Measurements from ENCODE around the gene TMEM35B.
"Not testable (repeated sequence)": the region's sequence is repeated elsewhere in the genome, so short reads cannot be mapped to it uniquely, and the experiment has no call there.

Gene TMEM35B

DNA sequence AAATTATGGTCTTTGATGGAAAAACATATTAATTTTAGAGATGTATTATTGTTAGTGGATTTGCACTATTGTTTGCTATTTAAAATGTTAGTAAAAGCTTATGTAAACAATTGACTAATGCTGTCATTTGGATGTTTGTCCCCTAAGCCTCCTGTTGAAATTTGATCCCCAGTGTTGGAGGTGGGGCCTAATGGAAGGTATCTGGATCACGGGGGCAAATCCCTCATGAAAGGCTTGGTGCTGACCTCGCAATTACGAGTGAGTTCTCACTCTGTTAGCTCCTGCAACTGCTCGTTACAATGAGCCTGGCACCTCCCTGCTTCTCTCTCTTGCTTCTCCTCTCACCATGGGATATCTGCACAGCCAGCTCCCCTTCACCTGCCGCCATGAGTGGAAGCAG is 14.3 kb downstream of the TMEM35B start:
- TF ChIP-seq CTCF (IDR thresholded peaks at IDR 0.05), result no peak
- no peak overlapping the region for H3K4me3 ChIP-seq
- no peak for DNase-seq (ENCODE audit: low spot score)
- H3K27ac ChIP-seq, result no peak overlapping the region

- no peak overlapping the region for H3K27ac ChIP-seq
- DNase-seq (ENCODE audit: low spot score), result no peak
- no peak for TF ChIP-seq CTCF (IDR thresholded peaks at IDR 0.05)
- H3K4me3 ChIP-seq, result no peak overlapping the region
Observed at GRCh38 chr1:34970220-34970735, 14.9 kb downstream of the TMEM35B start.

DNA sequence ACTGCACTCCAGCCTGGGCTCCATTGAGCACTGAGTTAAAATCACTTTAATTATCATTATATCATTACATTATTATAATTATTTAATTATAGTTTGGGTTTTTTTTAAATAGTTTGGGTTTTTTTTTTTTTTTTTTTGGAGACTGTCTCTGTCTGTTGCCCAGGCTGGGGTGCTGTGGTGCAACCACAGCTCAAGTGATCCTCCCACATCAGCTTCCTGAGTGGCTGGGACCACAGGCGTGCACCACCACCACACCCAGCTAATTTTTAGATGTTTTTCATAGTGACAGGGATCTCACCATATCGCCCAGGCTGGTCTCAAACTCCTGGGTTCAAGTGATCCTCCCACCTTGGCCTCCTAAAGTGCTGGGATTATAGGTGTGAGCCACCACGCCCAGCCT is 16.9 kb downstream of the TMEM35B start:
- H3K4me3 ChIP-seq; DNase-seq (ENCODE audit: low spot score); H3K27ac ChIP-seq: not testable (repeated sequence)

DNA sequence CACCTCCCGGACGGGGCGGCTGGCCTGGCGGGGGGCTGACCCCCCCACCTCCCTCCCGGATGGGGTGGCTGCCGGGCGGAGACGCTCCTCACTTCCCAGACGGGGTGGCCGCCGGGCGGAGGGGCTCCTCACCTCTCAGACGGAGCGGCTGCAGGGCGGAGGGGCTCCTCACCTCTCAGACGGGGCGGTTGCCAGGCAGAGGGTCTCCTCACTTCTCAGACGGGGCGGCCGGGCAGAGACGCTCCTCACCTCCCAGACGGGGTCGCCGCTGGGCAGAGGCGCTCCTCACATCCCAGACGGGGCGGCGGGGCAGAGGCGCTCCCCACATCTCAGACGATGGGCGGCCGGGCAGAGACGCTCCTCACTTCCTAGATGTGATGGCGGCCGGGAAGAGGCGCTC is 17.5 kb downstream of the TMEM35B start:
- DNase-seq (ENCODE audit: low spot score); H3K27ac ChIP-seq; H3K4me3 ChIP-seq: not testable (repeated sequence)

DNA sequence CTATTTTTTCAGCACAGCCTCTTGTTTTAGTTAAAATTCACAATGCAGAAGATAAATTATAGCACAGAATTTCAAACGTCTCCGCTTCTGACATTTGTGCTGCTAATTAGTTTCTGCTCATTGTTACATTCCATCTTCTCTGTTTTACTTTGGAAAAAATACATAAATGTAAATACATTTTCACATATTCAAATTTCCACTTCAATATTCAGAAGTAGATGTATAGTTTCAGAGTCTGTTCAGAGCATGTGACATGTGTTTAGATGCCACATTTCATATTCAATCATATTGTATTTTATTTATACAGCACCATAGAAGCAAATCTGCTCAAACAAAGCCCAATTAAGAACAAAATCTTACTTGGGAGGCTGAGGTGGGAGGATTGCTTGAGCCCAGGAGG is 19.6 kb downstream of the TMEM35B start:
- no peak for DNase-seq (ENCODE audit: low spot score)

DNA sequence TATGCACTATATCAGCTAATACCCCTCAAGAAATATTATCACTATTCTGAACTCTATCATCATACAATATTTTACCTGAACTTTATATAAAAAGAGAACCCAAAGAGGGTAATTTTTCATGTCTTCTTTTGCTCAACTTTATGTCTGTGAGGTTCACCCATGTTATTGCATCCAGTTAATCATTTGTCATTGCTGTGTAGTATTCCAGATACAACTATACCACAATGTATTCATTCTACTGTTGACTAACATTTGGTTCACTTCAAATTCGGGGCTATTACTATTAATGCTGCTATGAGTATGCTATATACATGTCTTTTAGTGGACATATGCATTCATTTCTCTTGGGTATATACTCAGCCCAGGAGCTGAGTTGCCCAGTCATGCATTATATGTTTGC is 34.7 kb downstream of the TMEM35B start:
- no peak overlapping the region for H3K4me3 ChIP-seq
- DNase-seq (ENCODE audit: low spot score), result no peak
- TF ChIP-seq CTCF (IDR thresholded peaks at IDR 0.05), result no peak
- no peak overlapping the region for H3K27ac ChIP-seq

More for the DNA sequence above, 19.6 kb downstream of the TMEM35B start:
- TF ChIP-seq CTCF (IDR thresholded peaks at IDR 0.05), result no peak
- no peak overlapping the region for H3K27ac ChIP-seq
- no peak overlapping the region for H3K4me3 ChIP-seq

DNA sequence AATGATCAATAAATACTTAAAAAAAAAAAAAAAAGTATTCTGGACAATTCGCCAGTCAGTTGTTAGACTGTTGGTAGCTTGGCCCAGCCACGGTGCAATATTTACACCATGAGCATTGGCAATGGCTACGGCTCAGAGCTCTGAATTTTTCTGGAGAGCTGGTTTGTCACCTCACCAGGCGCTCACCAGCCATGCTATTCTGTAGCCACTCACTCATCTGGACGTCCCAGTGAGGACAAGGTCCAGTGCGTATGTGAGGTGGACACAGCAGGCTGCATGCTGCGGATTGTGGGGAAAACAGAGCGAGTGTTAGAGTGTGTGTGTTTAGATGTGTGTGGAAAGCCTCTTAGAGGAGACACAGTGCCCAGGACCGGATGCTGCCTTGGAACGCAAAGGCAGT is 36.4 kb downstream of the TMEM35B start:
- H3K27ac ChIP-seq; H3K4me3 ChIP-seq; DNase-seq (ENCODE audit: low spot score): not testable (repeated sequence)

DNA sequence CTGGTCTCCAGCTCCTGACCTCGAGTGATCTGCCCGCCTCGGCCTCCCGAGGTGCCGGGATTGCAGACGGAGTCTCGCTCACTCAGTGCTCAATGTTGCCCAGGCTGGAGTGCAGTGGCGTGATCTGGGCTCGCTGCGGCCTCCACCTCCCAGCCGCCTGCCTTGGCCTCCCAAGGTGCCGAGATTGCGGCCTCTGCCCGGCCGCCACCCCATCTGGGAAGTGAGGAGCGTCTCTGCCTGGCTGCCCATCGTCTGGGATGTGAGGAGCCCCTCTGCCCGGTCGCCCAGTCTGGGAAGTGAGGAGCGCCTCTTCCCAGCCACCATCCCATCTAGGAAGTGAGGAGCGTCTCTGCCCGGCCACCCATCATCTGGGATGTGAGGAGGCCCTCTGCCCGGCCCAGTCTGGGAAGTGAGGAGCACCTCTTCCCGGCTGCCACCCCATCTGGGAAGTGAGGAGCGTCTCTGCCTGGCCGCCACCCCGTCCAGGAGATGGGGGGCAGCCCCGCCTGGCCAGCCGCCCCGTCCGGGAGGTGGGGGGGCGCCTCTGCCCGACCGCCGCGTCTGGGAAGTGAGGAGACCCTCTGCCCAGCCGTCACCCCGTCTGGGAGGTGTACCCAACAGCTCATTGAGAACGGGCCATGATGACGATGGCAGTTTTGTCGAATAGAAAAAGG is 37.4 kb downstream of the TMEM35B start:
- not testable (repeated sequence) for H3K4me3 ChIP-seq; DNase-seq (ENCODE audit: low spot score); H3K27ac ChIP-seq

- Histone ChIP-seq H3K27ac (no peak overlapping the region), H3K4me3 (no peak overlapping the region)
- TF ChIP-seq CTCF (IDR thresholded peaks at IDR 0.05), result no peak
- no peak for DNase-seq (ENCODE audit: low spot score)
Observed at GRCh38 chr1:34946211-34946610, 38.9 kb downstream of the TMEM35B start.

- DNase-seq (ENCODE audit: low spot score), result not testable (repeated sequence)
Observed at GRCh38 chr1:34941798-34942197, 43.3 kb downstream of the TMEM35B start.

More at GRCh38 chr1:34941798-34942197, 43.3 kb downstream of the TMEM35B start:
- H3K27ac ChIP-seq, H3K4me3 ChIP-seq: not testable (repeated sequence)

All from coronary artery (tissue), 2 donors.